ENCODE measurements around the gene LY86. TPM values are rescaled to one million over a fixed set of nuclear protein-coding genes. Genes with fewer than 3 reads are reported as not detected.

LY86 gene
- total and polyA plus RNA-seq, 10 of the 15 experiments (the other 5 are each of a cell fraction or from before 2014, with no cell fraction given) = 68.2 to 457 (median 128) TPM

GRCh38 chr6:6645261-6645917, 56.9 kb downstream of the LY86 start:
- no peaks in the 10 kb centered on the region for H4K20me1 ChIP-seq (ENCODE audit: control insufficient read depth, insufficient read depth)
- peaks cover 1 to 3% of the 10 kb centered on the region in 2 experiments; a peak in 3 of 4 replicates for H3K36me3 ChIP-seq (ENCODE audit: control insufficient read depth in 2 of 2, insufficient read depth in 2 of 2, low read length in 1 of 2)
- intact Hi-C loops (cut with micrococcal nuclease; ENCODE audit: unreplicated experiment) (no loop called here), in situ Hi-C loops (cut with MboI) (no loop called here)
- FAIRE-seq = no peak
- ChIA-PET POLR2A (interaction anchor here (1.1 to 6.1 kb wide), 2 partner anchors 37 to 59 kb away, joined by 3 to 25 read pairs; no protein-coding TSS in a partner anchor), RAD21 (ENCODE audit: unreplicated experiment) (interaction anchor here (1.2 to 1.7 kb wide), 4 partner anchors 56 to 60 kb away, joined by 3 to 7 read pairs (median 4); no protein-coding TSS in a partner anchor), CTCF (interaction anchor here (0.6 to 1.9 kb wide), 3 partner anchors 15 to 111 kb away, joined by 3 to 5 read pairs (median 3); no protein-coding TSS in a partner anchor), SMC1A (ENCODE audit: uncharacterized antibody, unreplicated experiment) (interaction anchor here (0.6 to 3.0 kb wide), 4 partner anchors 9 to 131 kb away, joined by 3 to 9 read pairs (median 6); partner anchors contain the start of gene LY86)
- 98% methylated on average over 3 of the region's 3 CpGs for WGBS (ENCODE audit: insufficient coverage, insufficient replicate concordance, low lambda C conversion rate, missing lambda C conversion rate)
- peaks cover 10% of the 10 kb centered on the region; the same call in 2 of the 3 replicates for H3K9me3 ChIP-seq (replicated peaks; ENCODE audit: control insufficient read depth, insufficient read depth, low read length)
- no peak overlapping the region for H3K9ac ChIP-seq (ENCODE audit: control insufficient read depth, insufficient read depth, low read length)
- no peaks in the 10 kb centered on the region for H3K79me2 ChIP-seq (ENCODE audit: control insufficient read depth, insufficient read depth, low read length)
- no peak overlapping the region for H3K27ac ChIP-seq (ENCODE audit: control insufficient read depth, insufficient read depth)
- H3K4me1 ChIP-seq (ENCODE audit: control insufficient read depth, insufficient read depth, low read length) = peaks cover 21% of the 10 kb centered on the region
- BruUV-seq (replicated peaks) = no TSS peak
- no peak for DNase-seq (ENCODE audit: low read depth, low spot score)
- H3K27me3 ChIP-seq (replicated peaks in 1 of 2; ENCODE audit: control insufficient read depth in 2 of 2, insufficient read depth in 2 of 2, low read length in 1 of 2) = no peaks in the 10 kb centered on the region
- no peak overlapping the region for H3K4me3 ChIP-seq
- H3K4me2 ChIP-seq (ENCODE audit: control insufficient read depth, insufficient read depth) = no peak overlapping the region
- no peak overlapping the region for H2AFZ ChIP-seq (ENCODE audit: control insufficient read depth, low read depth, low read length)
- ATAC-seq = no peak
- TF ChIP-seq SIX5 (IDR thresholded peaks at IDR 0.05; ENCODE audit: low read depth, low read length, severe bottlenecking) = no peak
- no peak for TF ChIP-seq WRNIP1 (IDR thresholded peaks at IDR 0.05; ENCODE audit: borderline replicate concordance, low read depth, low read length)
- no peak for TF ChIP-seq NBN (IDR thresholded peaks at IDR 0.05)
- TF ChIP-seq SKIL (IDR thresholded peaks at IDR 0.05; ENCODE audit: low read depth, poor library complexity, severe bottlenecking) = no peak
- TF ChIP-seq ZBTB33 (IDR thresholded peaks at IDR 0.05) = no peak
- no peak for TF ChIP-seq SMC3 (IDR thresholded peaks at IDR 0.05; ENCODE audit: borderline replicate concordance, low read length)
- no peak for TF ChIP-seq EED (IDR thresholded peaks at IDR 0.05; ENCODE audit: low read depth)
- no peak for TF ChIP-seq GABPA (IDR thresholded peaks at IDR 0.05; ENCODE audit: low read depth)
- TF ChIP-seq TARDBP (IDR thresholded peaks at IDR 0.05; ENCODE audit: borderline replicate concordance) = no peak
- TF ChIP-seq CEBPB (IDR thresholded peaks at IDR 0.05; ENCODE audit: borderline replicate concordance in 1 of 2, low read depth in 2 of 2, low read length in 2 of 2) = no peak
- no peak for TF ChIP-seq ZBED1 (IDR thresholded peaks at IDR 0.05; ENCODE audit: borderline replicate concordance)
- no peak for TF ChIP-seq PBX3 (IDR thresholded peaks at IDR 0.05; ENCODE audit: insufficient replicate concordance, low read depth, low read length)
- TF ChIP-seq RELA (IDR thresholded peaks at IDR 0.05; ENCODE audit: borderline replicate concordance, partially characterized antibody) = no peak

Data from GM12878 (cell line).